ENCODE results near the gene TGM2.

The TGM2 gene

GRCh38 chr20:38199501-38200390, 34.7 kb upstream of the TGM2 start:
- no peak for DNase-seq (ENCODE audit: low spot score)

GRCh38 chr20:38198238-38198861, 33.3 kb upstream of the TGM2 start:
- no peak for DNase-seq (ENCODE audit: low spot score)

- DNase-seq (ENCODE audit: low spot score) = no peak
Measured at GRCh38 chr20:38197619-38198018, 32.5 kb upstream of the TGM2 start.

GRCh38 chr20:38197217-38197616, 32.1 kb upstream of the TGM2 start:
- DNase-seq (ENCODE audit: low spot score) = no peak

DNA sequence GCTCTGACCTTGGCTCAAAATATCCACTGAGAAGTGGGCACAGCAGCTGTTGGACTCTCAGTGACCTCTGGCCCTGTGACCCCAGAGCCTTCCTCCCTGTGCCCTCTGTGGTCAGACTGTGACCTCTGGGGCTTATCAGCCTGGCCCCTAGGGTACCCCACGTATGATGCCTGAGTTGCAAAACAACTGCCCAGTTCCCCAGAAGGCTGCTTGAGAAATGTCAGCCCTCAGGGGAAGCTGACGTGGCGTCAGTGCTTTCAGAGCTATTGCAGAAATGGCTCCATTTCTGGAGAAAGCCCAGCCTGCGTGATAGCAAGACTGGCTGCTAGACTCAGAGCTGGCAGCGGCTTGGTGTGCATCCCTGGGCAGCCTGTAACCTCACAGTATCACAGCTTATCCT, 31.5 kb upstream of the TGM2 start:
- DNase-seq (ENCODE audit: low spot score) = no peak

DNA sequence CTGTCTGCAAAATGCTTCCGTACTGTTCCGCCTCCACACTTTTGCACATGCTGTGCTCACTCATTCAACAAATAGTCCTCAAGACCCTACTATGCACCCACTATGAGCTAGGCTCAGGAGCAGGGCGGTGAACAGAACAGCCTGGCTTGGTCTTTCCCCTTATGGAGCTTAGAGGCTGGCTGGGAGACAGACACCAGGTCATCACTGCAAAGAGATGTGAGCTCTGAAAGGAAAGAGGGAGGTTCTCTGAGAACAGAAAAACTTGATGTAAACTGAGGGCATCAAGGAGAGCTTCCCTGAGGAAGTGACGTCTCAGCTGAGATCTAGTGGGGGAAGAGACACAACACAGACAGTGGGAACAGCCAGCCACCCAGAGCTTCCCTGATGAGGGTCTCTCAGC, 31.0 kb upstream of the TGM2 start:
- no peak for DNase-seq (ENCODE audit: low spot score)

- no peak for DNase-seq (ENCODE audit: low spot score)
Measured at GRCh38 chr20:38195521-38195920, 30.5 kb upstream of the TGM2 start.

DNA sequence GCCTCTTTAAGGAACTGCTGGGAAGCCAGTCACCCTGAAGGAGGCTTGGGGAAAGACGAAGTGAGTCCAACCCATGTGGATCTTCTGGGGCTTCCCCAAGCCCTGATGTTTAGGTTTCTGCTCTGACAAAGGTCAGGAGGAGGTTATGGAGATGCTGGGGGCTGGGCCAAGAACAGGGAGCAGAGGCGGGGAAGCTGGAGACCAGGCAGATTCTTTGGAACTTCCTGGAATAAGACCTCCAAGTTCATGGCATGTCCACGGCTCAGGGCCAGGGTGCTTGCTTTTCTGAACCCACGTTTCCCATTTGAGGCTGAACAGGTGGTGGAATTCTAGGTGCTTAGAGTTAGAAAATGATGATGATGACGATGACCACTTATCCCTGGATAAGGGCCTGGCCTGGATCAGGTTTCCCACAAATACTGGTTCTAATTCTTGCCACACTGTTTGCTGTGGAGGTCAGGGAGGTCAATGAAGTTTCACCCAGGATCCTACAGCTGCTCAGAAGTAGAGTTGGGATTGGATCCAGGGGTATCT, 30.0 kb upstream of the TGM2 start:
- DNase-seq (ENCODE audit: low spot score) = no peak

- no peak for DNase-seq (ENCODE audit: low spot score)
Measured at GRCh38 chr20:38193586-38194105, 28.6 kb upstream of the TGM2 start.

DNA sequence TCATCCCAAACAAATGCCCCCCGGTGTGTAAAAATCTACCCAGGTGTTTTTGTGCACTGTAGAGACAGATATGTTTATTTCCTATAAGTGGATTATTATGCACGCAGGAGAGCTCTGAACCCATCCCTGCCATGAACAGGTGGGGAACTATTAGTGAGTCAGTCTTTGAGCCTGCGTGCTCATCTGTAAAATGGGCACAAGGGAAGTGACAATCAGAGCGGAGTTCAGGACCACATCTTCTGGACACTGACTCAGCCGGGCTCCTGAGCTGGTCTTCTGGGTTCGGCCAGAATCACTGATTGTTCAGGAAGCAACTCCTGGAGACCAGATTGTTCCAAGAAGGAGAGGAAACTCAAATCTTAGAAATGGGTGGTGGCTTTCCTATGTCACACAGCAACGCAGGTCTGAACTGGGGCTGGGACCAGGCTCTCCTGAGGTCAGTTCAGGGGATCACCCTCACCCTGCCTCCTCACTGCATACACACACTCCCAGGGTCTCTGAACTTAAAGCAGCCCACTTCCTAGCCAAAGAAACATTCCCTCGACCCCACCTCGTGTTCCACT, 27.3 kb upstream of the TGM2 start:
- DNase-seq (ENCODE audit: low spot score) = no peak

GRCh38 chr20:38191654-38192053, 26.6 kb upstream of the TGM2 start:
- no peak for DNase-seq (ENCODE audit: low spot score)

DNA sequence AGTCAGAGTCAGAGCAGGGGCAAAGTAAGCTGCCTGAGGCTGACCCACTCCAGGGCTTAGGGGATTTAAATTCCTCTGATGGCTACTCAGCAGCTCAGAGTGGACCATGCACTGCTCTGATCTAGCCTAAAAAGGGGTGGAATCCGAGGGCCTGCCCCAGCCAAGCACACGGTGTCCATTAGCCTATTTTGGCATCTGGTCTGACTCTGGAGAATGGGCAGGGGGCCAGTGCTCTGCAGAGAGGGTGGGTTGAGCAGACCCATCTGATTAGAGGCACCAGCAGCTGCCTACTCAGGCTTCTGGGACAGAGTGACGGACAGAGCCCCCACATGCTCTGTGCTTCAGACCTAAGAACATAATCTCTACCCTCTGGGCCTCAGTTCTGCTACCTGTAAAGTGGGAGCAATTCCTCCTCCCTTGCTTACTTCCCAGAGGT, 25.9 kb upstream of the TGM2 start:
- DNase-seq (ENCODE audit: low spot score) = no peak

GRCh38 chr20:38190166-38190565, 25.1 kb upstream of the TGM2 start:
- no peak for DNase-seq (ENCODE audit: low spot score)

DNA sequence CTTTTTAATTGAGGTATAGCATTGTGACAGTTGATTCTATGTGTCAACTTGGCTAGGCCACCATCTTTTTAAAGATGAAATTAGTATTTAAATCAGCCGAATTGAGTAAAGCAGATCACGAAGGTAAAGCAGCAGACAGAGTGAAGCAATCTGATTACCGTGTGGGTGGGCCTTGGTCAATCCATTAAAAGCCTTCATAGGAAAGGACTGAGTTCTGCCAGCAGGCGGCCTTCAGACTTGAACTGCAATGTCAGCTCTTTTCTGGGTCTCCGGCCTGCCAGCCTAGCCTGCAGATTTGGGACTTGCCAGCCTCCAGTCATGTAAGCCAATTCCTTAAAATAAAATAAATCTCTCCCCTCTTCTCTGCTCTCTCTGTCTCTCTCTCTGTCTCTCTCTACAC, 22.4 kb upstream of the TGM2 start:
- no peak for DNase-seq (ENCODE audit: low spot score)

GRCh38 chr20:38186788-38187221, 21.7 kb upstream of the TGM2 start:
- DNase-seq (ENCODE audit: low spot score) = peak; percentile 96

DNA sequence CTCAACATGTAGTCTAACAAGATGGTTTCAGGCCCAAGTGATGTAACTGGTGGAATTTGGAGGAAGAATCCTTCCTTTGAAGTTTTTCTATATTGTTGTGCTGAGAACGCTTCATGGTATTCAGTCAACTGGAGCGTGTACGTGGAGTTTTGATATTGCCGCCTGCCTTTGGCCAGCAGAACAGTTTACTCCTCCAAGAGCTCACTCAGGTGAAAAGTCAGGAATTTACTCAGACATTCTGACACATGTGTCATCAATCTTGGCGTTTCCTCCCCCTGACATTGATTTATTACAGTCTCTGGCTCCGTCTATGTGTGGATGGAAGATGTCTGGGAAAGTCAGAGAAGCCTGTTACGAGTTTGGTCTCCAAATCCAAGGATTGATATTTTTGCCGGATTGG, 19.0 kb upstream of the TGM2 start:
- peak; percentile 98 for DNase-seq (ENCODE audit: low spot score)

GRCh38 chr20:38181971-38182370, 16.9 kb upstream of the TGM2 start:
- DNase-seq (ENCODE audit: low spot score) = no peak

- peak; percentile 85 for DNase-seq (ENCODE audit: low spot score)
Measured at GRCh38 chr20:38181207-38181801, 16.2 kb upstream of the TGM2 start.

DNA sequence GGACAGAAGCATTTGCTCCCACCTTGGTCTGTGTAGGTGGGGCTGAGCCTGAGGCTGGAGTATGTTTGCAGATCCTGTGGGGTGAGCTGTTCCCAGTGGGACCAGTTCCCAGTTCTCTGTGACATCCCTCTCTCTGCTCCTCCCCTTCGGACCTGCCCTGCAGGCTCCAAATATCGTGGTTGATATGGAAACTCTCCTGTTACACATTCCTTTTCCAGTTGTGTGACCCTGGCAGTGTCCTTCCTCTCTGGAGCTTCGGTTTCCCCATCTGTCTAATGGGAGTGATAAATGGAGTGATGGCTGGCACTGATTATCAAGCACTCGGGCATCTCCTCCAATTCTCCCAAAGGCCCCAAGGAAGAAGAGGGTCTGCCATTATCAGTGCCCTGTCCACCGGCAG, 15.7 kb upstream of the TGM2 start:
- DNase-seq (ENCODE audit: low spot score) = peak; percentile 72

- DNase-seq (ENCODE audit: low spot score) = no peak
Measured at GRCh38 chr20:38179846-38180245, 14.8 kb upstream of the TGM2 start.

GRCh38 chr20:38178581-38178980, 13.5 kb upstream of the TGM2 start:
- no peak for DNase-seq (ENCODE audit: low spot score)

DNA sequence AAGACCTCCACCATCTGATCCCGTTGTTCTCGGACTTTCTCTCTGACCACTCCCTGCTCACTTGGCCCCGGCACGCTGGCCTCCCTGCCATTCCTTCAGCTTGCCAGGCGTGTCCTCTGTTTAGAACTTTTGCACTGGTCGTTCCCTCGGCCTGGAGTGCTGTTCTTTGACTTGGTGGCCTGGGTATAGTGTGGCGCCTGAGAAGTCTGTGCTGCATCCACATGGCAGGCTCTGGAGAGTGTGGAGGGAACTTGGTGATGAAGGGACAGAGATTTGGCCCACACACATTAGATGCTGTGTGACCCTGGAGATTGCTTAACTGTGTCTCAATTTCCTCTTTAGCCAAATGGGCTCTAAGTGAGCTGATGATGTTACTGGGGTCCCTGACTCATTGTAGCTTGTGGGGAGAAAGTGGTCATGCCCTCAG, 13.0 kb upstream of the TGM2 start:
- no peak for DNase-seq (ENCODE audit: low spot score)

Measured in kidney tubule cell (primary cell).